HepG2 (cell line): Measurements from ENCODE around the gene ABCB10. TPM values are rescaled to one million over a fixed set of nuclear protein-coding genes. Genes with fewer than 3 reads are reported as not detected.

Experiments
- ATAC-seq: fragments of 200-7000 bp; cut with Tn5 transposase; 3 replicates; pipeline ENCODE4 v1.9.1; 2020; ENCODE audit warnings: mild to moderate bottlenecking, moderate library complexity
- BruUV-seq: library from RNA; stranded (reverse); fragments of 400-500 nt; replicated peaks from 2 replicates; lab custom pipeline; 2021; lab: Mats Ljungman, UMichigan
- CTCF ChIA-PET: fragments of 300-600 bp; formaldehyde crosslinking; extraction: SDS; loops from one replicate; lab custom pipeline; 2021; ENCODE audit warnings: low total read pairs, inconsistent platforms, low intra/inter-chr PET ratio; lab: Yijun Ruan, JAX
- POLR2A ChIA-PET: fragments of 350-600 bp; sonication (Branson Sonifier 250); formaldehyde crosslinking; loops from one replicate; lab custom pipeline; 2020; ENCODE audit warnings: antibody characterized with exemption, inconsistent platforms; lab: Yijun Ruan, JAX
- DNase-seq: peaks from one replicate; pipeline ENCODE4 v3.0.0-alpha.2; 2015; ENCODE audit warnings: low spot score
- FAIRE-seq: peaks from 3 replicates; lab custom pipeline; 2011; peaks lifted over from hg19 to GRCh38; lab: Jason Lieb, UNC
- H2AFZ ChIP-seq: one replicate; pipeline ENCODE4 v1.6.1; 2011; ENCODE audit warnings: low read length, inconsistent platforms
- H3K27ac ChIP-seq: fragments of 300-600 bp; 3 replicates; pipeline ENCODE4 v1.8.0; 2011; ENCODE audit warnings: mixed run types, mild to moderate bottlenecking, mixed read lengths, low read length, inconsistent platforms; ENCODE audit not compliant: insufficient read depth; ENCODE audit errors: extremely low read length
- H3K27me3 ChIP-seq, 2 experiments: fragments of 200-600 bp in 1 of 2; 2 replicates in 1 of 2; 3 replicates in 1 of 2; pipeline versions ENCODE4 v1.6.0 to v1.8.0; 2011; ENCODE audit warnings: low read length in 2 of 2, mild to moderate bottlenecking in 2 of 2, moderate library complexity in 2 of 2, inconsistent platforms in 1 of 2; ENCODE audit not compliant: insufficient read depth in 2 of 2, control insufficient read depth in 1 of 2
- H3K36me3 ChIP-seq, 2 experiments: fragments of 200-600 bp in 1 of 2; replicated peaks in 1 of 2; 2 replicates in 1 of 2; 3 replicates in 1 of 2; pipeline versions ENCODE4 v1.5.1 to v1.8.0; 2011; ENCODE audit warnings: low read length in 2 of 2, inconsistent platforms in 1 of 2; ENCODE audit not compliant: insufficient read depth in 2 of 2, control insufficient read depth in 1 of 2
- H3K4me1 ChIP-seq: 2 replicates; pipeline ENCODE4 v1.5.1; 2012; ENCODE audit warnings: low read length, inconsistent platforms; ENCODE audit not compliant: insufficient read depth
- H3K4me2 ChIP-seq: 2 replicates; pipeline ENCODE4 v1.6.0; 2011; ENCODE audit warnings: low read depth, low read length, inconsistent platforms
- H3K4me3 ChIP-seq, 3 experiments: fragments of 200-600 bp in 1 of 3; sonication (generic), shearing (Covaris generic) in 1 of 3; replicated peaks in 1 of 3; 2 replicates each; pipeline ENCODE4 v1.5.1; 2011 to 2016; ENCODE audit warnings: low read length in 3 of 3, inconsistent platforms in 2 of 3, low read depth in 2 of 3, mild to moderate bottlenecking in 2 of 3, control low read depth in 1 of 3, mixed read lengths in 1 of 3; ENCODE audit not compliant: insufficient read depth in 1 of 3
- H3K79me2 ChIP-seq: one replicate; pipeline ENCODE4 v1.6.1; 2011; ENCODE audit warnings: low read length, inconsistent platforms; ENCODE audit not compliant: insufficient read depth
- H3K9ac ChIP-seq: 2 replicates; pipeline ENCODE4 v1.6.0; 2011; ENCODE audit warnings: mild to moderate bottlenecking, low read depth, low read length, inconsistent platforms; ENCODE audit not compliant: insufficient read depth
- H3K9me3 ChIP-seq: 2 replicates; pipeline ENCODE4 v1.5.1; 2012; ENCODE audit warnings: mild to moderate bottlenecking, low read length
- H4K20me1 ChIP-seq: 2 replicates; pipeline ENCODE4 v1.6.0; 2011; ENCODE audit warnings: inconsistent platforms, mild to moderate bottlenecking, low read length, moderate library complexity; ENCODE audit not compliant: insufficient read depth
- ARNT ChIP-seq: fragments of 450-650 bp; IDR thresholded peaks from 2 replicates; pipeline ENCODE4 v1.6.1; 2017
- CCDC6 ChIP-seq: sonication (generic); formaldehyde crosslinking; IDR thresholded peaks from 2 replicates; pipeline ENCODE4 v1.8.1; 2022; ENCODE audit warnings: mild to moderate bottlenecking, missing genetic modification reagents, moderate library complexity
- DDIT3 ChIP-seq: sonication (generic); formaldehyde crosslinking; IDR thresholded peaks from 2 replicates; pipeline ENCODE4 v1.4.0; 2020; ENCODE audit warnings: mild to moderate bottlenecking, missing genetic modification reagents
- FOXJ3 ChIP-seq: sonication (generic); formaldehyde crosslinking; IDR thresholded peaks from 2 replicates; pipeline ENCODE4 v1.4.0; 2020; ENCODE audit warnings: missing genetic modification reagents, mild to moderate bottlenecking, borderline replicate concordance
- HNF1A ChIP-seq, 2 experiments: sonication (generic) in 1 of 2; formaldehyde crosslinking in 1 of 2; IDR thresholded peaks; 2 replicates each; pipeline versions ENCODE4 v1.4.0 to v1.6.1; 2016 to 2020; ENCODE audit warnings: borderline replicate concordance in 1 of 2, low read depth in 1 of 2, mild to moderate bottlenecking in 1 of 2, missing genetic modification reagents in 1 of 2
- MTF2 ChIP-seq: sonication (generic); formaldehyde crosslinking; IDR thresholded peaks from 2 replicates; pipeline ENCODE4 v1.5.0; 2020; ENCODE audit warnings: missing genetic modification reagents, borderline replicate concordance
- PHF8 ChIP-seq: sonication (generic); formaldehyde crosslinking; IDR thresholded peaks from 2 replicates; pipeline ENCODE4 v1.5.0; 2020; ENCODE audit warnings: missing genetic modification reagents
- SAP130 ChIP-seq: IDR thresholded peaks from 2 replicates; pipeline ENCODE4 v1.6.1; 2016; ENCODE audit warnings: low read depth
- SKI ChIP-seq: fragments of 450-650 bp; IDR thresholded peaks from one replicate; pipeline ENCODE4 v1.6.1; 2018; ENCODE audit warnings: mild to moderate bottlenecking; ENCODE audit not compliant: partially characterized antibody
- ZNF143 ChIP-seq: sonication (generic); formaldehyde crosslinking; IDR thresholded peaks from 2 replicates; pipeline ENCODE4 v1.4.0; 2020; ENCODE audit warnings: missing genetic modification reagents
- ZNF207 ChIP-seq: fragments of 450-650 bp; IDR thresholded peaks from 2 replicates; pipeline ENCODE4 v1.6.1; 2016; ENCODE audit warnings: antibody characterized with exemption, borderline replicate concordance
- ZNF281 ChIP-seq: sonication (generic); formaldehyde crosslinking; IDR thresholded peaks from 2 replicates; pipeline ENCODE4 v1.4.0; 2020; ENCODE audit warnings: missing genetic modification reagents, borderline replicate concordance
- ZNF496 ChIP-seq: sonication (generic); formaldehyde crosslinking; IDR thresholded peaks from 2 replicates; pipeline ENCODE4 v1.8.1; 2023; ENCODE audit warnings: mild to moderate bottlenecking, moderate library complexity, missing genetic modification reagents; ENCODE audit not compliant: insufficient replicate concordance
- ZNF710 ChIP-seq: sonication (generic); formaldehyde crosslinking; IDR thresholded peaks from 2 replicates; pipeline ENCODE4 v1.5.0; 2020; ENCODE audit warnings: mild to moderate bottlenecking, missing genetic modification reagents, borderline replicate concordance
- WGBS: methylation state at CpG from one replicate; pipeline ENCODE4 v1.1.6; 2017; ENCODE audit warnings: low lambda C conversion rate; 5-methylcytosine and 5-hydroxymethylcytosine counted together
- in situ Hi-C: cut with HindIII; loops from 2 replicates; pipeline ENCODE4 v1.10.0; 2017; ENCODE audit warnings: low pct_unique_long_range_greater_than_20kb; ENCODE audit not compliant: extremely low pct_ligation_motif_present
- intact Hi-C: fragments of 100-400 bp; cut with micrococcal nuclease; formaldehyde crosslinking; loops from one replicate; pipeline ENCODE4 v1.10.0; 2022; ENCODE audit not compliant: unreplicated experiment
- polyA plus RNA-seq, 8 experiments: library from polyadenylated mRNA; depleted of rRNA in 3 of 8; stranded (reverse) in 7 of 8; unstranded in 1 of 8; fragments of >200 nt; fragmentation: Illumina TruSeq in 4 of 8; extraction: Trizol in 4 of 8; gene quantifications; 2 replicates each; pipeline versions ENCODE4 v1.2.1 to v1.2.3, GENCODE V29; 2011 to 2016; ENCODE audit warnings: low read depth in 4 of 8, missing spikeins in 1 of 8, mixed read lengths in 1 of 8; ENCODE audit not compliant: insufficient read depth in 1 of 8
- total RNA-seq, 5 experiments: library from RNA; depleted of rRNA; stranded (reverse); fragments of >200 nt; fragmentation: Illumina TruSeq; extraction: Trizol; gene quantifications; 2 replicates each; pipeline ENCODE4 v1.2.3, GENCODE V29; 2016; ENCODE audit warnings: low read depth in 1 of 5

Gene ABCB10
- total and polyA plus RNA-seq, 2 of the 13 experiments (the other 11 are each of a cell fraction or from before 2014, with no cell fraction given) = 11.2 to 28.9 TPM

- intact Hi-C loops = no loop called here
- H3K27ac ChIP-seq = no peak overlapping the region
- H3K4me2 ChIP-seq = no peak overlapping the region
- 0 out of 2 replicates have a peak, but pooled peaks cover 3% of the 10 kb centered on the region for H4K20me1 ChIP-seq
- no peak overlapping the region for H3K9ac ChIP-seq
- no peaks in the 10 kb centered on the region for H3K9me3 ChIP-seq
- in situ Hi-C loops = no loop called here
- H2AFZ ChIP-seq = no peak overlapping the region
- no peak for ATAC-seq
- H3K4me1 ChIP-seq = peaks cover 38% of the 10 kb centered on the region
- ChIA-PET POLR2A (no interaction called here), CTCF (no interaction called here)
- no peak overlapping the region for H3K4me3 ChIP-seq
- BruUV-seq = no TSS peak
- no peaks in the 10 kb centered on the region for H3K27me3 ChIP-seq
- no peak for DNase-seq
- no peak for FAIRE-seq
- WGBS = 96% methylated on average over 7 of the region's 7 CpGs
- H3K79me2 ChIP-seq = peaks cover 69% of the 10 kb centered on the region
- peaks cover 3 to 8% of the 10 kb centered on the region in 2 experiments; a peak in 4 of 5 replicates for H3K36me3 ChIP-seq
- TF ChIP-seq SAP130 (CRISPR knock-in tag) (no peak), ZNF281 (CRISPR knock-in tag) (no peak), FOXJ3 (no peak), DDIT3 (CRISPR knock-in tag) (no peak), ZNF207 (no peak), MTF2 (CRISPR knock-in tag) (no peak), ZNF496 (no peak), HNF1A (IDR thresholded peaks at IDR 0.05; ENCODE audit: low read depth) (no peak), HNF1A (CRISPR knock-in tag; IDR thresholded peaks at IDR 0.05; ENCODE audit: borderline replicate concordance) (no peak), PHF8 (CRISPR knock-in tag) (no peak), CCDC6 (CRISPR knock-in tag) (no peak), ZNF710 (CRISPR knock-in tag) (no peak), SKI (no peak), ZNF143 (CRISPR knock-in tag) (no peak), ARNT (no peak)
These were observed 4.8 kb downstream of the ABCB10 start for GRCh38 chr1:229553621-229554130.
